HepG2 (cell line): Measurements from ENCODE around the gene KAT7. TPM values are rescaled to one million over a fixed set of nuclear protein-coding genes. Genes with fewer than 3 reads are reported as not detected.

ENCODE experiments used
- FOXC1 ChIP-seq: sonication (generic); formaldehyde crosslinking; IDR thresholded peaks from 2 replicates; pipeline ENCODE4 v1.8.0; 2022; ENCODE audit warnings: mild to moderate bottlenecking, missing genetic modification reagents, borderline replicate concordance
- HNRNPH1 ChIP-seq: fragments of 200-400 bp; formaldehyde crosslinking; optimal IDR thresholded peaks from 2 replicates; pipeline ENCODE3; 2017; ENCODE audit warnings: mild to moderate bottlenecking, low read depth, low read length
- HOXA5 ChIP-seq: sonication (generic); formaldehyde crosslinking; IDR thresholded peaks from 2 replicates; pipeline ENCODE4 v1.4.0; 2020; ENCODE audit warnings: missing genetic modification reagents
- ISL2 ChIP-seq: sonication (generic); formaldehyde crosslinking; IDR thresholded peaks from 2 replicates; pipeline ENCODE4 v1.5.0; 2020; ENCODE audit warnings: missing genetic modification reagents
- NFKBIZ ChIP-seq: IDR thresholded peaks from 2 replicates; pipeline ENCODE4 v1.6.1; 2018; ENCODE audit warnings: missing genetic modification reagents, missing compliant biosample characterization
- NR3C1 ChIP-seq: sonication (generic); formaldehyde crosslinking; IDR thresholded peaks from 2 replicates; pipeline ENCODE4 v1.4.0; 2020; ENCODE audit warnings: missing genetic modification reagents
- SMYD3 ChIP-seq: sonication (generic); formaldehyde crosslinking; IDR thresholded peaks from 2 replicates; pipeline ENCODE4 v1.8.1; 2023; ENCODE audit warnings: mild to moderate bottlenecking, missing genetic modification reagents
- SUZ12 ChIP-seq: fragments of 150-350 bp; IDR thresholded peaks from 2 replicates; pipeline ENCODE4 v1.6.1; 2014; ENCODE audit warnings: low read depth, low read length
- ZBTB38 ChIP-seq: sonication (generic); formaldehyde crosslinking; IDR thresholded peaks from 2 replicates; pipeline ENCODE4 v1.5.1; 2020; ENCODE audit warnings: mild to moderate bottlenecking, missing genetic modification reagents
- ZNF33B ChIP-seq: sonication (generic); formaldehyde crosslinking; IDR thresholded peaks from 2 replicates; pipeline ENCODE4 v1.5.1; 2020; ENCODE audit warnings: mild to moderate bottlenecking, missing genetic modification reagents
- polyA plus RNA-seq, 8 experiments: library from polyadenylated mRNA; depleted of rRNA in 3 of 8; stranded (reverse) in 7 of 8; unstranded in 1 of 8; fragments of >200 nt; fragmentation: Illumina TruSeq in 4 of 8; extraction: Trizol in 4 of 8; gene quantifications; 2 replicates each; pipeline versions ENCODE4 v1.2.1 to v1.2.3, GENCODE V29; 2011 to 2016; ENCODE audit warnings: low read depth in 4 of 8, missing spikeins in 1 of 8, mixed read lengths in 1 of 8; ENCODE audit not compliant: insufficient read depth in 1 of 8
- total RNA-seq, 5 experiments: library from RNA; depleted of rRNA; stranded (reverse); fragments of >200 nt; fragmentation: Illumina TruSeq; extraction: Trizol; gene quantifications; 2 replicates each; pipeline ENCODE4 v1.2.3, GENCODE V29; 2016; ENCODE audit warnings: low read depth in 1 of 5
- TF ChIP-seq, protein P1 (sequence below): sonication (generic); formaldehyde crosslinking; IDR thresholded peaks from 2 replicates; pipeline ENCODE4 v1.8.0; 2022; ENCODE audit warnings: mild to moderate bottlenecking, missing genetic modification reagents
- TF ChIP-seq, protein P2 (sequence below): sonication (generic); formaldehyde crosslinking; IDR thresholded peaks from 2 replicates; pipeline ENCODE4 v1.8.0; 2022; ENCODE audit warnings: missing genetic modification reagents, low read depth, mild to moderate bottlenecking, borderline replicate concordance
- TF ChIP-seq, protein P3 (sequence below): sonication (generic); formaldehyde crosslinking; IDR thresholded peaks from 2 replicates; pipeline ENCODE4 v1.5.0; 2020; ENCODE audit warnings: mild to moderate bottlenecking, missing genetic modification reagents
- TF ChIP-seq, protein P4 (sequence below): IDR thresholded peaks from 2 replicates; pipeline ENCODE4 v1.6.1; 2016; ENCODE audit warnings: missing compliant biosample characterization, missing genetic modification reagents, borderline replicate concordance
- TF ChIP-seq, protein P5 (sequence below): sonication (generic); formaldehyde crosslinking; IDR thresholded peaks from 2 replicates; pipeline ENCODE4 v1.4.0; 2020; ENCODE audit warnings: missing genetic modification reagents, low read depth, mild to moderate bottlenecking, borderline replicate concordance
- TF ChIP-seq, protein P6 (sequence below): sonication (generic); formaldehyde crosslinking; conservative IDR thresholded peaks from 2 replicates; pipeline ENCODE4 v1.4.0; 2020; ENCODE audit warnings: missing genetic modification reagents

KAT7 gene
- total and polyA plus RNA-seq, 2 of the 13 experiments (the other 11 are each of a cell fraction or from before 2014, with no cell fraction given): 21.2 to 39.2 TPM

DNA sequence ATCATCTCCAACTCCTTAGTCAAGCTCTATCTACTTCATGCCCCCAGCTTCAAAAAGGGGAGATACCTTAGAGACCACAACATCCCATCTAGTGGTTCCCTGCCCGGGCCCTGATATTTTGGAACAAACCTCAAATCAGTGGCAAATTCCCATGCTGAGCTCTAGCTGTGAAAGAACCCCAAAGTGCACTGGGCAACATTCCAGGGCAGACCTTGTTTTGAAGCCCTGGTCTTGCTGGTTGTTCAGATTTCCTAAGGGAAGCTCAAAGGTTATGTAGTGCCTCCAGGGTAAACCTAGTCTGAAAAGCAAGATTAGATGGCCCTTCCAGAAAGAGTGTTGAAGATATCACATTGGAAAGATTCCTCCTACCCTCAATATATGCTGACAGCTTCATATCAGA lies 40.8 kb upstream of the KAT7 start (continued):
- TF ChIP-seq, protein P1, sequence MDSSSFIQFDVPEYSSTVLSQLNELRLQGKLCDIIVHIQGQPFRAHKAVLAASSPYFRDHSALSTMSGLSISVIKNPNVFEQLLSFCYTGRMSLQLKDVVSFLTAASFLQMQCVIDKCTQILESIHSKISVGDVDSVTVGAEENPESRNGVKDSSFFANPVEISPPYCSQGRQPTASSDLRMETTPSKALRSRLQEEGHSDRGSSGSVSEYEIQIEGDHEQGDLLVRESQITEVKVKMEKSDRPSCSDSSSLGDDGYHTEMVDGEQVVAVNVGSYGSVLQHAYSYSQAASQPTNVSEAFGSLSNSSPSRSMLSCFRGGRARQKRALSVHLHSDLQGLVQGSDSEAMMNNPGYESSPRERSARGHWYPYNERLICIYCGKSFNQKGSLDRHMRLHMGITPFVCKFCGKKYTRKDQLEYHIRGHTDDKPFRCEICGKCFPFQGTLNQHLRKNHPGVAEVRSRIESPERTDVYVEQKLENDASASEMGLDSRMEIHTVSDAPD: no peak
- TF ChIP-seq, protein P2, sequence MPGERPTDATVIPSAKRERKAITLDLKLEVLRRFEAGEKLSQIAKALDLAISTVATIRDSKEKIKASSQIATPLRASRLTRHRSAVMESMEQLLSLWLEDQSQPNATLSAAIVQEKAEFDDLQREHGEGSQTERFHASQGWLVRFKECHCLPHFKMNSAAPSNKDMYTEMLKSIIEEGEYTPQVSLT (CRISPR knock-in tag): no peak
- TF ChIP-seq NFKBIZ (CRISPR knock-in tag) (no peak), HNRNPH1 (no peak), ZNF33B (CRISPR knock-in tag) (no peak), FOXC1 (CRISPR knock-in tag) (no peak), SUZ12 (no peak), NR3C1 (no peak), ISL2 (CRISPR knock-in tag) (no peak), SMYD3 (CRISPR knock-in tag) (0 out of 2 replicates have a peak, but pooled peaks have one; percentile 50), HOXA5 (CRISPR knock-in tag) (peak; percentile 48; the same call in 1 of the 2 replicates), ZBTB38 (CRISPR knock-in tag) (no peak)
- TF ChIP-seq, protein P3, sequence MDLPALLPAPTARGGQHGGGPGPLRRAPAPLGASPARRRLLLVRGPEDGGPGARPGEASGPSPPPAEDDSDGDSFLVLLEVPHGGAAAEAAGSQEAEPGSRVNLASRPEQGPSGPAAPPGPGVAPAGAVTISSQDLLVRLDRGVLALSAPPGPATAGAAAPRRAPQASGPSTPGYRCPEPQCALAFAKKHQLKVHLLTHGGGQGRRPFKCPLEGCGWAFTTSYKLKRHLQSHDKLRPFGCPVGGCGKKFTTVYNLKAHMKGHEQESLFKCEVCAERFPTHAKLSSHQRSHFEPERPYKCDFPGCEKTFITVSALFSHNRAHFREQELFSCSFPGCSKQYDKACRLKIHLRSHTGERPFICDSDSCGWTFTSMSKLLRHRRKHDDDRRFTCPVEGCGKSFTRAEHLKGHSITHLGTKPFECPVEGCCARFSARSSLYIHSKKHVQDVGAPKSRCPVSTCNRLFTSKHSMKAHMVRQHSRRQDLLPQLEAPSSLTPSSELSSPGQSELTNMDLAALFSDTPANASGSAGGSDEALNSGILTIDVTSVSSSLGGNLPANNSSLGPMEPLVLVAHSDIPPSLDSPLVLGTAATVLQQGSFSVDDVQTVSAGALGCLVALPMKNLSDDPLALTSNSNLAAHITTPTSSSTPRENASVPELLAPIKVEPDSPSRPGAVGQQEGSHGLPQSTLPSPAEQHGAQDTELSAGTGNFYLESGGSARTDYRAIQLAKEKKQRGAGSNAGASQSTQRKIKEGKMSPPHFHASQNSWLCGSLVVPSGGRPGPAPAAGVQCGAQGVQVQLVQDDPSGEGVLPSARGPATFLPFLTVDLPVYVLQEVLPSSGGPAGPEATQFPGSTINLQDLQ (CRISPR knock-in tag): no peak
- TF ChIP-seq, protein P4, sequence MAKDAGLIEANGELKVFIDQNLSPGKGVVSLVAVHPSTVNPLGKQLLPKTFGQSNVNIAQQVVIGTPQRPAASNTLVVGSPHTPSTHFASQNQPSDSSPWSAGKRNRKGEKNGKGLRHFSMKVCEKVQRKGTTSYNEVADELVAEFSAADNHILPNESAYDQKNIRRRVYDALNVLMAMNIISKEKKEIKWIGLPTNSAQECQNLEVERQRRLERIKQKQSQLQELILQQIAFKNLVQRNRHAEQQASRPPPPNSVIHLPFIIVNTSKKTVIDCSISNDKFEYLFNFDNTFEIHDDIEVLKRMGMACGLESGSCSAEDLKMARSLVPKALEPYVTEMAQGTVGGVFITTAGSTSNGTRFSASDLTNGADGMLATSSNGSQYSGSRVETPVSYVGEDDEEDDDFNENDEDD (CRISPR knock-in tag): no peak
- TF ChIP-seq, protein P5, sequence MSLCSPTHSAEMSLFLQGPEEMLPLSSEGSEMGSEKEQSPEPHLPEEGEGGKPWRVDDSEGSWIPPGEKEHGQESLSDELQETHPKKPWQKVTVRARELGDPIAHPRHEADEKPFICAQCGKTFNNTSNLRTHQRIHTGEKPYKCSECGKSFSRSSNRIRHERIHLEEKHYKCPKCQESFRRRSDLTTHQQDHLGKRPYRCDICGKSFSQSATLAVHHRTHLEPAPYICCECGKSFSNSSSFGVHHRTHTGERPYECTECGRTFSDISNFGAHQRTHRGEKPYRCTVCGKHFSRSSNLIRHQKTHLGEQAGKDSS: no peak
- TF ChIP-seq, protein P6, sequence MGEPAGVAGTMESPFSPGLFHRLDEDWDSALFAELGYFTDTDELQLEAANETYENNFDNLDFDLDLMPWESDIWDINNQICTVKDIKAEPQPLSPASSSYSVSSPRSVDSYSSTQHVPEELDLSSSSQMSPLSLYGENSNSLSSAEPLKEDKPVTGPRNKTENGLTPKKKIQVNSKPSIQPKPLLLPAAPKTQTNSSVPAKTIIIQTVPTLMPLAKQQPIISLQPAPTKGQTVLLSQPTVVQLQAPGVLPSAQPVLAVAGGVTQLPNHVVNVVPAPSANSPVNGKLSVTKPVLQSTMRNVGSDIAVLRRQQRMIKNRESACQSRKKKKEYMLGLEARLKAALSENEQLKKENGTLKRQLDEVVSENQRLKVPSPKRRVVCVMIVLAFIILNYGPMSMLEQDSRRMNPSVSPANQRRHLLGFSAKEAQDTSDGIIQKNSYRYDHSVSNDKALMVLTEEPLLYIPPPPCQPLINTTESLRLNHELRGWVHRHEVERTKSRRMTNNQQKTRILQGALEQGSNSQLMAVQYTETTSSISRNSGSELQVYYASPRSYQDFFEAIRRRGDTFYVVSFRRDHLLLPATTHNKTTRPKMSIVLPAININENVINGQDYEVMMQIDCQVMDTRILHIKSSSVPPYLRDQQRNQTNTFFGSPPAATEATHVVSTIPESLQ: no peak
